SU-DHL-6 (cell line): ENCODE data around the gene DCDC2.
"Not testable (repeated sequence)": the region's sequence is repeated elsewhere in the genome, so short reads cannot be mapped to it uniquely, and the experiment has no call there.

Source experiments
- H2AFZ ChIP-seq: fragments of 200-600 bp; sonication (generic); 2 replicates; pipeline ENCODE4 v1.6.1; 2014; ENCODE audit warnings: low read depth, mild to moderate bottlenecking, moderate library complexity, mixed read lengths, antibody characterized with exemption, low read length; ENCODE audit not compliant: severe bottlenecking
- H3F3A ChIP-seq: fragments of 200-600 bp; shearing (Covaris generic); 2 replicates; pipeline ENCODE4 v1.6.0; 2016; ENCODE audit warnings: antibody characterized with exemption, mild to moderate bottlenecking; ENCODE audit not compliant: insufficient read depth
- H3K27ac ChIP-seq: fragments of 200-600 bp; sonication (generic); 2 replicates; pipeline ENCODE4 v1.5.1; 2016; ENCODE audit warnings: low read depth, mild to moderate bottlenecking, low read length, moderate library complexity, mixed read lengths
- H3K27me3 ChIP-seq: fragments of 200-600 bp; sonication (generic), shearing (Covaris generic); 2 replicates; pipeline ENCODE4 v1.6.0; 2014; ENCODE audit warnings: mild to moderate bottlenecking, low read length
- H3K36me3 ChIP-seq: fragments of 200-600 bp; sonication (generic); 2 replicates; pipeline ENCODE4 v1.6.1; 2014; ENCODE audit warnings: mild to moderate bottlenecking, low read length, mixed read lengths
- H3K4me2 ChIP-seq: fragments of 300-600, 200-600 bp; shearing (Covaris generic), sonication (generic); 2 replicates; pipeline ENCODE4 v1.6.0; 2014; ENCODE audit warnings: low read length, low read depth, mild to moderate bottlenecking; ENCODE audit not compliant: poor library complexity, severe bottlenecking
- H3K4me3 ChIP-seq: fragments of 200-600 bp; sonication (generic); 2 replicates; pipeline ENCODE4 v1.5.1; 2014; ENCODE audit warnings: antibody characterized with exemption, low read length, mild to moderate bottlenecking, mixed read lengths; ENCODE audit not compliant: insufficient read depth, poor library complexity, severe bottlenecking
- H3K79me2 ChIP-seq: fragments of 200-600 bp; sonication (generic); 2 replicates; pipeline ENCODE4 v1.6.1; 2014; ENCODE audit warnings: mild to moderate bottlenecking, low read length, moderate library complexity; ENCODE audit not compliant: insufficient read depth
- H3K9ac ChIP-seq: fragments of 200-600 bp; sonication (generic); 2 replicates; pipeline ENCODE4 v1.7.0; 2014; ENCODE audit warnings: mild to moderate bottlenecking, low read length
- H3K9me2 ChIP-seq: fragments of 200-600 bp; sonication (generic); replicated peaks from 2 replicates; pipeline ENCODE4 v1.6.1; 2014; ENCODE audit warnings: low read length; ENCODE audit not compliant: insufficient read depth
- H3K9me3 ChIP-seq: fragments of 200-600 bp; sonication (generic); 2 replicates; pipeline ENCODE4 v1.6.1; 2014; ENCODE audit warnings: low read length, mixed read lengths; ENCODE audit not compliant: insufficient read depth
- H4K20me1 ChIP-seq: fragments of 200-600 bp; sonication (generic); 2 replicates; pipeline ENCODE4 v1.6.1; 2014; ENCODE audit warnings: low read depth, mild to moderate bottlenecking, antibody characterized with exemption, low read length, moderate library complexity, mixed read lengths
- CTCF ChIP-seq: fragments of 200-600 bp; sonication (generic); IDR thresholded peaks from one replicate; pipeline ENCODE4 v1.5.1; 2017; ENCODE audit warnings: antibody characterized with exemption, mild to moderate bottlenecking, low read length, moderate library complexity; ENCODE audit not compliant: insufficient read depth, poor library complexity, severe bottlenecking
- EZH2phosphoT487 ChIP-seq: fragments of 200-600 bp; sonication (generic), shearing (Covaris generic); conservative IDR thresholded peaks from 2 replicates; pipeline ENCODE4 v1.6.1; 2018; ENCODE audit warnings: mild to moderate bottlenecking, antibody characterized with exemption, low read length, moderate library complexity, mixed read lengths

DCDC2 gene

GRCh38 chr6:24387818-24388217, 30.0 kb upstream of the DCDC2 start:
- Histone ChIP-seq H3K4me3 (no peak overlapping the region), H3K9ac (no peak overlapping the region), H3K79me2 (no peaks in the 10 kb centered on the region), H3K36me3 (no peaks in the 10 kb centered on the region), H3K4me2 (no peak overlapping the region), H3K27ac (no peak overlapping the region), H3K9me2 (no peaks in the 10 kb centered on the region), H3K9me3 (no peaks in the 10 kb centered on the region), H3F3A (no peaks in the 10 kb centered on the region), H2AFZ (no peak overlapping the region), H4K20me1 (no peaks in the 10 kb centered on the region), H3K27me3 (no peaks in the 10 kb centered on the region)
- no peak for TF ChIP-seq CTCF
- no peak for TF ChIP-seq EZH2phosphoT487

- no peak overlapping the region for H3K4me2 ChIP-seq
- no peaks in the 10 kb centered on the region for H4K20me1 ChIP-seq
- no peak overlapping the region for H3K27ac ChIP-seq
- no peaks in the 10 kb centered on the region for H3K79me2 ChIP-seq
- H3K36me3 ChIP-seq = no peaks in the 10 kb centered on the region
- H3K9me2 ChIP-seq = no peaks in the 10 kb centered on the region
- H3K27me3 ChIP-seq = no peaks in the 10 kb centered on the region
- no peak for TF ChIP-seq EZH2phosphoT487
- TF ChIP-seq CTCF = no peak
- H3F3A ChIP-seq = no peaks in the 10 kb centered on the region
- H3K9ac ChIP-seq = no peak overlapping the region
- no peak overlapping the region for H2AFZ ChIP-seq
- no peaks in the 10 kb centered on the region for H3K9me3 ChIP-seq
- H3K4me3 ChIP-seq = no peak overlapping the region
These were observed 27.8 kb upstream of the DCDC2 start for GRCh38 chr6:24385536-24386269.

- not testable (repeated sequence) for H3K9me3 ChIP-seq, H3K9me2 ChIP-seq, H3K79me2 ChIP-seq, H2AFZ ChIP-seq, H3F3A ChIP-seq, H3K4me2 ChIP-seq, H3K4me3 ChIP-seq, H3K9ac ChIP-seq, H3K27me3 ChIP-seq, H3K36me3 ChIP-seq, H3K27ac ChIP-seq, H4K20me1 ChIP-seq
These were observed 26.7 kb upstream of the DCDC2 start for GRCh38 chr6:24384369-24385130.

GRCh38 chr6:24382891-24383494, 25.1 kb upstream of the DCDC2 start:
- not testable (repeated sequence) for H2AFZ ChIP-seq, H3K4me2 ChIP-seq, H3K4me3 ChIP-seq, H3K79me2 ChIP-seq, H3F3A ChIP-seq, H3K27me3 ChIP-seq, H3K9me2 ChIP-seq, H3K9ac ChIP-seq, H3K9me3 ChIP-seq, H4K20me1 ChIP-seq, H3K27ac ChIP-seq, H3K36me3 ChIP-seq
